Activated B cell treated with CpG ODN at 0.5 μM for 24 hours (primary cell): ENCODE data around the gene GPN3. TPM values are rescaled to one million over a fixed set of nuclear protein-coding genes. Genes with fewer than 3 reads are reported as not detected.
"Not testable (repeated sequence)": the region's sequence is repeated elsewhere in the genome, so short reads cannot be mapped to it uniquely, and the experiment has no call there.

Experiments
- ATAC-seq: fragments of 200-7000 bp; cut with Tn5 transposase; one replicate; pipeline ENCODE4 v1.10.0; 2021; ENCODE audit warnings: low read depth, mild to moderate bottlenecking, moderate library complexity
- CTCF ChIA-PET: fragments of 350-600 bp; sonication (Branson Sonifier 250); formaldehyde crosslinking; loops from one replicate; lab custom pipeline; 2021; ENCODE audit warnings: antibody characterized with exemption; lab: Charles Lee
- POLR2A ChIA-PET: fragments of 350-600 bp; sonication (Branson Sonifier 250); formaldehyde crosslinking; loops from one replicate; lab custom pipeline; 2021; ENCODE audit warnings: antibody characterized with exemption; lab: Charles Lee
- DNase-seq: peaks from one replicate; pipeline ENCODE4 v3.0.0; 2022
- H3K27ac Mint-ChIP-seq: one replicate; pipeline ENCODE4 v1.8.0; 2020; ENCODE audit warnings: mixed read lengths
- H3K27me3 Mint-ChIP-seq: one replicate; pipeline ENCODE4 v1.8.0; 2021; ENCODE audit warnings: mixed read lengths
- H3K36me3 Mint-ChIP-seq: one replicate; pipeline ENCODE4 v1.8.0; 2021; ENCODE audit warnings: low read depth, mixed read lengths
- H3K4me1 Mint-ChIP-seq: one replicate; pipeline ENCODE4 v1.8.0; 2021; ENCODE audit warnings: mixed read lengths
- H3K4me3 Mint-ChIP-seq: one replicate; pipeline ENCODE4 v1.8.0; 2020; ENCODE audit warnings: mild to moderate bottlenecking, mixed read lengths
- H3K9me3 Mint-ChIP-seq: one replicate; pipeline ENCODE4 v1.8.0; 2020; ENCODE audit warnings: mixed read lengths
- CTCF ChIP-seq: fragments of 200-600 bp; IDR thresholded peaks from one replicate; pipeline ENCODE4 v1.8.0; 2022; ENCODE audit warnings: antibody characterized with exemption, mild to moderate bottlenecking
- intact Hi-C: fragments of 100-400 bp; cut with micrococcal nuclease; formaldehyde crosslinking; loops from one replicate; pipeline ENCODE4 v1.15.1; 2024
- total RNA-seq: library from RNA; stranded (reverse); gene quantifications from 2 replicates; pipeline ENCODE4 v1.2.3, GENCODE V29; 2022

GPN3 gene
- total RNA-seq, 1 donor from 2014 or later: 17.0 TPM

- no peak for TF ChIP-seq CTCF
- H3K36me3 Mint-ChIP-seq: peaks cover 42% of the 10 kb centered on the region
- intact Hi-C loops: loop anchor here (5.0 kb wide), 2 partner anchors 222 to 277 kb away; partner anchors contain the start of genes HVCN1 and PPP1CC
- no peaks in the 10 kb centered on the region for H3K9me3 Mint-ChIP-seq
- ATAC-seq (no peak), DNase-seq (no peak)
- H3K4me3 Mint-ChIP-seq: no peak overlapping the region
- H3K4me1 Mint-ChIP-seq: peaks cover 36% of the 10 kb centered on the region
- POLR2A ChIA-PET: interaction anchor here (0.5 kb wide), 1 partner anchor 66 kb away, joined by 5 read pairs; no protein-coding TSS in a partner anchor
- H3K27me3 Mint-ChIP-seq: no peaks in the 10 kb centered on the region
- H3K27ac Mint-ChIP-seq: no peak overlapping the region
- CTCF ChIA-PET: interaction anchor here (1.1 kb wide), 1 partner anchor 135 kb away, joined by 3 read pairs; no protein-coding TSS in a partner anchor
These were observed 3.0 kb downstream of the GPN3 start for GRCh38 chr12:110465024-110465423.

- DNase-seq, H3K4me3 Mint-ChIP-seq, H3K9me3 Mint-ChIP-seq, ATAC-seq, intact Hi-C loops, H3K27ac Mint-ChIP-seq, CTCF ChIA-PET, H3K27me3 Mint-ChIP-seq: not testable (repeated sequence)
- peaks cover 30% of the 10 kb centered on the region for H3K4me1 Mint-ChIP-seq
- peaks cover 46% of the 10 kb centered on the region for H3K36me3 Mint-ChIP-seq
- POLR2A ChIA-PET: interaction anchor here (0.6 to 3.8 kb wide), 2 partner anchors 11 to 120 kb away, joined by 3 to 15 read pairs; partner anchors contain the start of gene ARPC3
These were observed 6.9 kb downstream of the GPN3 start for GRCh38 chr12:110461189-110461588.

GRCh38 chr12:110458756-110459155 is 9.3 kb downstream of the GPN3 start:
- peak overlapping the region; percentile 53 for H3K27ac Mint-ChIP-seq
- CTCF ChIA-PET: interaction anchor here (0.6 to 2.0 kb wide), 4 partner anchors 9 to 249 kb away, joined by 3 to 9 read pairs (median 4); partner anchors contain the start of genes ARPC3, FAM216A and GPN3
- ATAC-seq (no peak), DNase-seq (no peak)
- peaks cover 33% of the 10 kb centered on the region for H3K4me1 Mint-ChIP-seq
- no peak overlapping the region for H3K4me3 Mint-ChIP-seq
- TF ChIP-seq CTCF: no peak
- intact Hi-C loops: no loop called here
- POLR2A ChIA-PET: interaction anchor here (1.9 to 4.6 kb wide), 2 partner anchors 9 to 10 kb away, joined by 9 to 27 read pairs; partner anchors contain the start of genes ARPC3, FAM216A and GPN3
- H3K9me3 Mint-ChIP-seq: no peaks in the 10 kb centered on the region
- peaks cover 43% of the 10 kb centered on the region for H3K36me3 Mint-ChIP-seq
- H3K27me3 Mint-ChIP-seq: no peaks in the 10 kb centered on the region

- ChIA-PET CTCF (interaction anchor here (0.8 to 2.0 kb wide), 5 partner anchors 15 to 438 kb away, joined by 3 to 10 read pairs (median 6); partner anchors contain the start of gene FAM216A), POLR2A (interaction anchor here (0.6 to 3.0 kb wide), 2 partner anchors 15 to 234 kb away, joined by 4 to 16 read pairs; partner anchors contain the start of genes FAM216A and GPN3)
- Mint-ChIP-seq H3K36me3 (peaks cover 37% of the 10 kb centered on the region), H3K4me1 (peaks cover 49% of the 10 kb centered on the region), H3K27me3 (no peaks in the 10 kb centered on the region), H3K27ac (peak overlapping the region; percentile 19), H3K4me3 (no peak overlapping the region), H3K9me3 (no peaks in the 10 kb centered on the region)
- ATAC-seq (no peak), DNase-seq (no peak)
- intact Hi-C loops: no loop called here
- no peak for TF ChIP-seq CTCF
These were observed 14.3 kb downstream of the GPN3 start for GRCh38 chr12:110453569-110454296.

- peaks cover 49% of the 10 kb centered on the region for H3K4me1 Mint-ChIP-seq
- H3K36me3 Mint-ChIP-seq: peaks cover 51% of the 10 kb centered on the region
- ChIA-PET CTCF (interaction anchor here (0.6 to 6.7 kb wide), 9 partner anchors 17 to 442 kb away, joined by 3 to 189 read pairs (median 16); partner anchors contain the start of genes FAM216A, GPN3, RAD9B and VPS29), POLR2A (interaction anchor here (0.6 to 3.4 kb wide), 7 partner anchors 11 to 326 kb away, joined by 3 to 106 read pairs (median 15); partner anchors contain the start of genes FAM216A and GPN3)
- no peak overlapping the region for H3K4me3 Mint-ChIP-seq
- peak overlapping the region; percentile 100 for H3K27ac Mint-ChIP-seq
- no peak for TF ChIP-seq CTCF
- ATAC-seq (no peak), DNase-seq (no peak)
- no peaks in the 10 kb centered on the region for H3K27me3 Mint-ChIP-seq
- H3K9me3 Mint-ChIP-seq: no peaks in the 10 kb centered on the region
- intact Hi-C loops: no loop called here
These were observed 16.8 kb downstream of the GPN3 start for GRCh38 chr12:110451263-110451662.
